OCI-LY7 (cell line): ENCODE data around the gene GABRG3.

Source experiments
- CTCF ChIP-seq: fragments of 200-600 bp; sonication (generic); conservative IDR thresholded peaks from 2 replicates; pipeline ENCODE4 v1.5.1; 2014; ENCODE audit warnings: mild to moderate bottlenecking, antibody characterized with exemption, low read length, moderate library complexity, mixed read lengths
- EZH2phosphoT487 ChIP-seq: fragments of 200-600 bp; sonication (generic); IDR thresholded peaks from 2 replicates; pipeline ENCODE4 v1.6.1; 2018; ENCODE audit warnings: low read depth, borderline replicate concordance, mild to moderate bottlenecking, mixed run types, antibody characterized with exemption, low read length, moderate library complexity, mixed read lengths

- no peak for TF ChIP-seq CTCF
- no peak for TF ChIP-seq EZH2phosphoT487
Observed at GRCh38 chr15:26971271-26972018, 464 bp downstream of the GABRG3 start.
